CD1c-positive myeloid dendritic cell (primary cell): ENCODE data around the gene MTX1.
"Not testable (repeated sequence)": the region's sequence is repeated elsewhere in the genome, so short reads cannot be mapped to it uniquely, and the experiment has no call there.

ENCODE experiments used
- DNase-seq: peaks from one replicate; pipeline ENCODE4 v3.0.0-alpha.2; 2016; ENCODE audit errors: extremely low spot score

The MTX1 gene

DNA sequence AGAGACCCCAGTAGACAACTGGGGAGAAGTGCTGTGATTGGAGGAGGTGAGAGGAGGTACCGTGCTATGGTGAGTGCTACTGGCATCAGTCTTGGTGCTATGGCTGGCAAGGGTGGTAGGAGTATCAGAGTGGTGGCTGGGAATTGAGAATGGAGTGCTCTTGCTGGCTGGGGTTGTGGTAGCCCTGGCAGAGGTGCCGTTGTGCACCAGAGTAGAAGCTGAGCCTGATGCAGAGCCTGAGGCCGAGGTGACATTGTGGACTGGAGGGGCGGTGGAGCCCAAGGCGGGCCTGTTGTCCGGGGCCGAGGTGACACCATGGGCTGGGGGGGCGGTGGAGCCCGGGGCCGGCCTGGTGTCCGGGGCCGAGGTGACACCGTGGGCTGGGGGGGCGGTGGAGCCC, 20.2 kb upstream of the MTX1 start:
- no peak for DNase-seq

- not testable (repeated sequence) for DNase-seq
Observed at GRCh38 chr1:155189926-155190325, 18.6 kb upstream of the MTX1 start.

- no peak for DNase-seq
Observed at GRCh38 chr1:155191904-155192303, 16.6 kb upstream of the MTX1 start.

DNA sequence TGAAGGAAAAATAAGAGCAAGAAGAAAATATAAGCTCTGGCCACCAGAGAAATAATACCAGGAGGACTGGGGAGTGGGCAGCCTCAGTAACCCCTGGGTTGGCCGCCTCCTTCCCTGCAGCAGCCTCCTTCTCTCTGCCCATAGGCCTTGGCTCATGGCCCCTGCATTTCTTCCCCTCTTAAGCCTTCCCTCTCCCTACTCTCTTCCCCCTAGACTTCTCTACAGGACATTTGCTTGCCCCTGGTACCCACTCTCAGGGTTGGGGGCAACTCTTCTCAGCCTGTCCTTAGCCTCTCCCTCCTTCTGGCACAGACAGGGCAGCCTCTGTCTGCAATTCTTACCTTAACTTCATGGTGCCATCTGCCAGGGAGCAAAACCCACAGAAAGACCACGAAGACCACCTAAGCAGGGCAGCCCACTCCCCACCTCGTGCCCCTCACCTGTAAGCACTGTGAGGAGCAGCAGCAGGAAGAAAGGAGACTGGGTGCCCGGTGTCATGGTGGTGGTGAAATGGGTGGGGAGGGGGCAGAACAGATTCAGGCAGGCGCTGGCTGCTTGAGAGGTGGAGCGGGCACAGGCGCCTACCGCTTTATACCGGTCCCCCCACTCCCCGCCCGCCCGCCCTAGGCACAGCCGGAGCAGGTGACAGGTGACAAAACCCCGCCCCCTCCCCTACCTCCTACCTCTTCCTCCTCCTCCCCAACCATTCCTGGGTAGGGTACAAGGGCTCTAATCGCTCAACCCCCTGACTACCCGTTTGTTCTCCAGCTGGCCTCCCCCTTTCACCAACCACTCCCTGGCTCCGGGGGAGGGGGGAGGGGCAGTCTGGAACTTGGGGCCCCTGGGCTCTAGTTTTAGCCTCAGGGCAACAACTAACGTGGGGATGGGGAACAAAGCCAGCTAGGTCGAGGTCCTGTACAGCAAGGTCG, 15.9 kb upstream of the MTX1 start:
- DNase-seq: no peak

DNA sequence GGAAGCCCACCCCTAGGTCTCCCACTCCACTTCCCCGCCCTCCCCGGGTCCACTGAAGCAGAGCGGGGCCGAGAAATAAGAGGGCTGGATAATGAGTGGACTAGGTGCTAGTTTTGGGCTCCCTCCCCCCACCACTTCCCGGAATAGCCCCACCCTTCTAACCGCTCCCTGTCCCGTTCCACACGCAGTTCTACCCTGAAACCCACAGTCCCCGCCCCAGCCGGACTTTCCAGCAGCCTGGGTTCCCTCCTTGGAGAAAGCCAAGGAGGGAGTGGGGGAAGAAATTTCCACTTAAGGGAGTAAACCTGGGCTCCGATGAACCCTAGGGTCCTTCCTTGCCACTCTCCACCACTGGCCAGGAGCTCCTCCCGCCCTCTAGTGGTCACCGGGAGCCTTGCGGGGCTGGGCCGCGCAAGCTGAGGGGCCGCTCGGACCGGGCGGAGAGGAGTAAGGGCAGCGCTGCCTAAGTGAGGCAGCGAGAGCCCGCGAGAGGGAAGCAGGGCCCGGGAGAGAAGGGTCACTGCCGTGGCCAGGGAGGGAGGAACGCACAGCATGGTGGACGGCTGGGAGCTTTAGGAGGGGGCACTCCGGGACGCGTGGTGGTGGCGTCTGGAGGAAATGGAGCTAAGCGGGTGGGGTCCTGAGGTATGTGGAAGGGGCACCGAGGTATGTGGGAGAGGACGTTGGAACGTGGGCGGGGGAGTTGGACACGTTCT, 15.1 kb upstream of the MTX1 start:
- DNase-seq: peak; percentile 87

DNA sequence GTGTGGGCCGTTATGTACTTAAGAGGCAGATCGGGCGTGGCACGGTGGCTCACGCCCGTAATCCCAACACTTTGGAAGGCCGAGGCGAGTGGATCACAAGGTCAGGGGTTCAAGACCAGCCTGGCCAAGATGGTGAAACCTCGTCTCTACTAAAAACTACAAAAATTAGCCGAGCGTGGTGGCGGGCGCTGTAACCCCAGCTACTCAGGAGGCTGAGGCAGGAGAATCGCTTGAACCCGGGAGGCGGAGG, 14.6 kb upstream of the MTX1 start:
- not testable (repeated sequence) for DNase-seq

DNA sequence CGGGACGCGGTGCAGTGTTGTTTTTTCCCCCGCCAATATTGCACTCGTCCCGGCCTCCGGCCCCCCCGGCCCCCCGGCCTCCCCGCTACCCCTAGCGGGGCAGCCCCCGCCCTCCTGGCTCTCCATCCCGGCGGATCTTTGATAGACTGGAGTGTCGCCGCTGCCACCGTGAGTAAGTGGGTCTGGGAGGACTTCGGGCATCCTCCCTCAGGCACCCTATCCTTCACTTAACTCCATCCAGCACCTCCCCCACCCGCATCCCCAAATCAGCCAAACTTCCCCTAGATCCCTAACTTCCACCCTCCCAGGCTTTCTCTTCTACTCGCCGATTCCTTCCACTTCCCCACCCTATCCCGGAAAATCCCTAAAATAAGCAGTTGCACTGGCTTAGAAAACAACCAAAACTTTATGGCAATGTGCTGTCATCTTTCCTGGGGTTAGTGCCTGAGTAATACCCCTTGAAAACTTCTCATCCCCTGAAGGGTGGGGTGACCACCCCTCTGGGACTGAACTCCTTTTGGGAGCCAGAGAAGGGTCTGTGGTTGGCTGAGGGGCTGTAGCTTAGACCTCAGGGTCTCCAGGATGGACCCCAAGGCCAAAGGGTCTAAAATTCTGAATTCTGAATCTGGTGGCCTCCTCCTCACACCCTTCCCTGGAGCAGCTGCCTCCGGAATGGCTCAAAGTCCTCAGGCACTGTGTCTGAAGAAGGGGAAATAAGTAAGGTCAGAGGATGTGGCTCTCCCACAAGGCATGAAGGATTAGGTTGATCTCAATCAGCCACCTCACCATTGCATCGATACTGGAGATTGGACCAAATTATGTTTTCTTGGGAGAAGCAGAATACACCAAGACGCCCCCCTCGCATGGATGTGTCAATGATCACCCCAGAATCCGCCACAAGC, 13.0 kb upstream of the MTX1 start:
- no peak for DNase-seq

GRCh38 chr1:155196103-155196892, 12.2 kb upstream of the MTX1 start:
- no peak for DNase-seq

- DNase-seq: no peak
Observed at GRCh38 chr1:155196893-155197638, 11.4 kb upstream of the MTX1 start.

- no peak for DNase-seq
Observed at GRCh38 chr1:155197901-155198546, 10.5 kb upstream of the MTX1 start.

DNA sequence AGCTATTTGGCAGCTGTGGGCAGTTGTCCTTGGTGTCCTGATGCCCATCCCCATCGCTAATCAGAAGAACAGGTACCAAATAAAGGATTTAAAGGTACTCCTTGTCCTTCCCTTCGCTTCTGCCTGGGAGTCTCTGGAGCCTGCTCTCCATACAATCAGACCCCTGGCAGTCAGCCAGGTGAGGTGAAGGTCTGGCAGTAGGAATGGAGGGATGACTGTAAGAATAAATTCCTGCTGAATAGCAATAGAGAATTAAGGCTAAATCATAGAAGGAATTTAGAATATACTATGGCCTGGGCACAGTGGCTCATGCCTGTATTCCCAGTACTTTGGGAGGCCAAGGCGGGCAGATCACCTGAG, 10.0 kb upstream of the MTX1 start:
- no peak for DNase-seq

GRCh38 chr1:155199792-155200191, 8.7 kb upstream of the MTX1 start:
- no peak for DNase-seq

GRCh38 chr1:155200920-155201319, 7.6 kb upstream of the MTX1 start:
- DNase-seq: no peak

DNA sequence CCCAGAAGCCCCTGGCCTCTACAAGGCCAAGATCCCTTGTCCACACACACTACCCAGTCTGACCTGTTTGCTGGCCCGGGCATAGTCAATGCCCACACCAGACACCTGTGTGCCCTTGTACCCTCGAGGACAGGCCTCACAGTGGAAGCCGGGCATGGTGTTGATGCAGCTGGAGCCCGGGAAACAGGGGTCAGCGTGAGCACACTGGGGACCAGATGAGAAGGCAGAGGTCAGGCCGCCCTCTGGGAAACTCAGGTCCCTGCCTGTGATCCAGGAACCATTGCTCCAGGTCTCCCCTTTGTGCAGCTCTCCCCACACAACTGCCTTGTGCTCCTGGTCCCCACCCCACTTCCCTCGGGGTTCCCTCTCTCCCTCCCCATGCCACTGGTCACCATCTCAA, 6.3 kb upstream of the MTX1 start:
- no peak for DNase-seq

DNA sequence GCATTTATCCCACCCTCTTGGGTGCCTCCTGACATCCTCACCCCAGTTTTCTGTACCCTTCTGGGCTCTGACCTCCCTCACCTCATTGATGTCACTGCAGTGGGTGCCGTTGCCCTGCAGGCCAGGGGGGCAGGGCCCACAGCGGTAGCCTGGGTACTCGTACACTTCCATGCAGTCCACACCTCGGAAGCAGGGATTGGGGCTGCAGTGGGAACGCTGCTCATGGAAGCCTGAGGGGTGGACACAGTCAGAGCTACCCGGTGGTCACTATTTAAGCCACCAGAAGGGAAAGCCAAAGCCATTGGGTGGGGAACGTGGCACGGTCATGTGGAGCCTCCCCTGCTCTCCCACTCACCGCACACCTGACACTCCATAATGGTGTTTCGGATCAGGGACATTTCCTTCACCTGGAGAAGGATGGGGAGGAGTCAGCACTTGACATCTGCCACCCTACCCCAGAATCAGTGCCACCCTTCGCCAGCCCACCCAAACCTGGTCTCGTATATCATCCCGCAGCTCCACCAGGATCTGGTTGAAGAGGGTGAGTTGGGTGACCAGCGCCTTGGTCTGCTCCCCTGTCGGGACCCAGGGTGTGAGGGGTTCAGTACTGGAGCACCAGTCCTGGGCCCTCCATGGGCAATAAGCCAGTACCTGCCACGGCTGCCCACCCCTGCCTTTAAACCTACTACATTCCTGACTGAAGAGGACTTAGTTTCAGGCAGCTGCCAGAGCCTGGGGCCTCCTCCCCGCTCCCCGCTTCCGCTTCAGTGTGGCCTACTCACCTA, 5.6 kb upstream of the MTX1 start:
- no peak for DNase-seq

GRCh38 chr1:155205035-155205434, 3.5 kb upstream of the MTX1 start:
- no peak for DNase-seq

GRCh38 chr1:155205969-155206593, 2.4 kb upstream of the MTX1 start:
- no peak for DNase-seq

- DNase-seq: peak; percentile 87
Observed at GRCh38 chr1:155206891-155207805, 1.3 kb upstream of the MTX1 start.
